ENCODE measurements around the gene RAB3A. TPM values are rescaled to one million over a fixed set of nuclear protein-coding genes. Genes with fewer than 3 reads are reported as not detected.

Gene RAB3A
- total RNA-seq, 1 experiment from 2014 or later = 10.6 TPM

DNA sequence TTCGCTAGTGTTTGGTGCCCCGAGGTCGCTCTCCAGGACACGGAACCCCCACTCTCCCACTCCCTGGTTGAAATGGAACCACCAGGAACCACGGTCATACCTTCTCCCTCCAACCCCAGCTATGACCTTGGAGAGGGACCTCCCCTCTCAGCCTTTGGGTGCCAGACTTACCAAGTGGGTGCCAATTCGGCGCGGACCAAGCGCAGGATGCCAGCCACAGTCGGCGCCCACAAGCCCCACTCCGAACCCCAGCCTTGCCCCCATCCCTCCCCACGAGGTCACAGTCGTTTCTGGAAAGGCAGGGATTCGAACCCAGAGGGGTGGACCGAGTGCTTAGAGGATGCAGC is 21.5 kb upstream of the RAB3A start:
- intact Hi-C loops (cut with micrococcal nuclease) = no loop called here
- Histone ChIP-seq H2AFZ (ENCODE audit: low read depth, low read length, poor library complexity, severe bottlenecking) (no peak overlapping the region), H3K79me2 (ENCODE audit: insufficient read depth, low read length) (no peaks in the 10 kb centered on the region), H3K27ac (ENCODE audit: low read depth, low read length) (no peak overlapping the region; the same call in 1 of the 2 replicates), H3K4me1 (ENCODE audit: control insufficient read depth in 1 of 2, insufficient read depth in 2 of 2, low read length in 2 of 2) (peaks cover 17 to 26% of the 10 kb centered on the region in 2 experiments), H3K9me3 (ENCODE audit: control insufficient read depth in 1 of 2, insufficient read depth in 1 of 2, low read depth in 1 of 2, low read length in 2 of 2) (no peaks in the 10 kb centered on the region), H3K4me3 (replicated peaks in 1 of 2; ENCODE audit: low read depth in 1 of 2, low read length in 2 of 2) (no peak overlapping the region), H3K36me3 (ENCODE audit: control insufficient read depth in 1 of 2, insufficient read depth in 2 of 2, low read length in 2 of 2) (no peaks in the 10 kb centered on the region), H3K27me3 (ENCODE audit: insufficient read depth, low read length) (no peaks in the 10 kb centered on the region), H3K9ac (ENCODE audit: low read length) (peak overlapping the region; percentile 48; the same call in 1 of the 2 replicates), H4K20me1 (ENCODE audit: insufficient read depth) (no peaks in the 10 kb centered on the region), H3K4me2 (ENCODE audit: low read length) (peak overlapping the region; percentile 91), H3K9me2 (ENCODE audit: insufficient read depth) (no peaks in the 10 kb centered on the region)
- ChIA-PET POLR2A (no interaction called here), CTCF (interaction anchor here (1.4 to 2.0 kb wide), 2 partner anchors 27 to 31 kb away, joined by 5 to 17 read pairs; no protein-coding TSS in a partner anchor), RAD21 (ENCODE audit: low non-redundant PET in 1 of 2, low total read pairs in 2 of 2, uncharacterized antibody in 2 of 2, unreplicated experiment in 2 of 2) (no interaction called here)
- ATAC-seq (no peak), DNase-seq (ENCODE audit: low read depth, low spot score) (no peak)
- TF ChIP-seq YY1 (IDR thresholded peaks at IDR 0.05; ENCODE audit: extremely low read depth, insufficient replicate concordance, low read depth, low read length) = no peak
- TF ChIP-seq RAD21 (IDR thresholded peaks at IDR 0.05; ENCODE audit: low read depth) = no peak
- TF ChIP-seq SRF (IDR thresholded peaks at IDR 0.05; ENCODE audit: low read depth) = no peak
- no peak for TF ChIP-seq SP1 (IDR thresholded peaks at IDR 0.05; ENCODE audit: low read depth)
- BruUV-seq (replicated peaks) = no TSS peak

DNA sequence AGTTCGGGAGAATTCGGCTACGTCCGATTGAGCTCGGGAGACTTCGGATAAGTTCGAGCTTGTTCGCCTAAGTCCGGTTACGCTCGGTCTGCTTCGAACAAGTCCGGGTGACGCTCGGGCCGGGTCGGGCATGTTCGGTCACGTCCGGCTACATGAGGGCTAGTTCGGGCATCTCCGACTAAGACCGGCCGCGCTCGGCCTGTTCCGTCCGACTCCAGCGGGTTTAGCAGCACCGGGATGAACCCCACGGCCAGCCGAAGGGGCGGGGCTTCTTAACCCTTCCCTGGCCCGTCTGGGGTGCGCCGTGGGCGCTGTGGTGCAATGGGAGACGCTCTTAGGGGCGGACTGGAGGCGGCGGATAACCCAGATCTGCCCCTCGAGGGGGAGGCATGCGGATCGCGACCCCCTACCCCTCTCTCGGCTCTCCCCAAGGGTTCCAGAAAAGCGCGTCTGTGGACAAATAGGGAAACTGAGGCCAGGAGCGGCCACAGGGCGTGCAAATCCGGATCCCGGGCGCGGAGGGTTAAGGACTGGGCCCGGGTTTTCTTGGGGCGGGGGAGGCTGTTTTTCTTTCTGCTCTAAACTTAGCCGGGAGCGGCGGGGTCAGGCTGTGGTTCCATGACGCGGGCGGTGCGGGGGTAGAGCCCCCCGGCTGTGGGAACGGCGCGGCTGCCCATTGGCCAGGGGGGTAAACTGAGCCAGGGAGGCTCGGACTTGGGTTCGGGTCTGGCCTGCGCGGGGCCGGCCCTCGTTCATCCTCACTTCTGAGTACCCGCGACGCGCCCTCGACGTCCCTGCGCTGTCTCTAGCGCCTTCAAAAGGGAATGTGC is 20.9 kb upstream of the RAB3A start:
- no TSS peak for BruUV-seq (replicated peaks)
- peaks cover 18 to 30% of the 10 kb centered on the region in 2 experiments for H3K4me1 ChIP-seq (ENCODE audit: control insufficient read depth in 1 of 2, insufficient read depth in 2 of 2, low read length in 2 of 2)
- TF ChIP-seq CBX3 (IDR thresholded peaks at IDR 0.05; ENCODE audit: low read depth) (no peak), FOSL1 (IDR thresholded peaks at IDR 0.05; ENCODE audit: low read depth) (no peak), EZH2phosphoT487 (IDR thresholded peaks at IDR 0.05; ENCODE audit: borderline replicate concordance) (no peak), ZFX (IDR thresholded peaks at IDR 0.05) (no peak), SRF (IDR thresholded peaks at IDR 0.05; ENCODE audit: low read depth) (no peak)
- TF ChIP-seq, protein P1, sequence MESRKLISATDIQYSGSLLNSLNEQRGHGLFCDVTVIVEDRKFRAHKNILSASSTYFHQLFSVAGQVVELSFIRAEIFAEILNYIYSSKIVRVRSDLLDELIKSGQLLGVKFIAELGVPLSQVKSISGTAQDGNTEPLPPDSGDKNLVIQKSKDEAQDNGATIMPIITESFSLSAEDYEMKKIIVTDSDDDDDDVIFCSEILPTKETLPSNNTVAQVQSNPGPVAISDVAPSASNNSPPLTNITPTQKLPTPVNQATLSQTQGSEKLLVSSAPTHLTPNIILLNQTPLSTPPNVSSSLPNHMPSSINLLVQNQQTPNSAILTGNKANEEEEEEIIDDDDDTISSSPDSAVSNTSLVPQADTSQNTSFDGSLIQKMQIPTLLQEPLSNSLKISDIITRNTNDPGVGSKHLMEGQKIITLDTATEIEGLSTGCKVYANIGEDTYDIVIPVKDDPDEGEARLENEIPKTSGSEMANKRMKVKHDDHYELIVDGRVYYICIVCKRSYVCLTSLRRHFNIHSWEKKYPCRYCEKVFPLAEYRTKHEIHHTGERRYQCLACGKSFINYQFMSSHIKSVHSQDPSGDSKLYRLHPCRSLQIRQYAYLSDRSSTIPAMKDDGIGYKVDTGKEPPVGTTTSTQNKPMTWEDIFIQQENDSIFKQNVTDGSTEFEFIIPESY (IDR thresholded peaks at IDR 0.05; ENCODE audit: extremely low read depth, insufficient replicate concordance, low read length) = no peak
- TF ChIP-seq, protein P2, sequence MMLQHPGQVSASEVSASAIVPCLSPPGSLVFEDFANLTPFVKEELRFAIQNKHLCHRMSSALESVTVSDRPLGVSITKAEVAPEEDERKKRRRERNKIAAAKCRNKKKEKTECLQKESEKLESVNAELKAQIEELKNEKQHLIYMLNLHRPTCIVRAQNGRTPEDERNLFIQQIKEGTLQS (IDR thresholded peaks at IDR 0.05) = no peak
- TF ChIP-seq, protein P3, sequence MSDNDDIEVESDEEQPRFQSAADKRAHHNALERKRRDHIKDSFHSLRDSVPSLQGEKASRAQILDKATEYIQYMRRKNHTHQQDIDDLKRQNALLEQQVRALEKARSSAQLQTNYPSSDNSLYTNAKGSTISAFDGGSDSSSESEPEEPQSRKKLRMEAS (IDR thresholded peaks at IDR 0.05) = no peak
- TF ChIP-seq, protein P4, sequence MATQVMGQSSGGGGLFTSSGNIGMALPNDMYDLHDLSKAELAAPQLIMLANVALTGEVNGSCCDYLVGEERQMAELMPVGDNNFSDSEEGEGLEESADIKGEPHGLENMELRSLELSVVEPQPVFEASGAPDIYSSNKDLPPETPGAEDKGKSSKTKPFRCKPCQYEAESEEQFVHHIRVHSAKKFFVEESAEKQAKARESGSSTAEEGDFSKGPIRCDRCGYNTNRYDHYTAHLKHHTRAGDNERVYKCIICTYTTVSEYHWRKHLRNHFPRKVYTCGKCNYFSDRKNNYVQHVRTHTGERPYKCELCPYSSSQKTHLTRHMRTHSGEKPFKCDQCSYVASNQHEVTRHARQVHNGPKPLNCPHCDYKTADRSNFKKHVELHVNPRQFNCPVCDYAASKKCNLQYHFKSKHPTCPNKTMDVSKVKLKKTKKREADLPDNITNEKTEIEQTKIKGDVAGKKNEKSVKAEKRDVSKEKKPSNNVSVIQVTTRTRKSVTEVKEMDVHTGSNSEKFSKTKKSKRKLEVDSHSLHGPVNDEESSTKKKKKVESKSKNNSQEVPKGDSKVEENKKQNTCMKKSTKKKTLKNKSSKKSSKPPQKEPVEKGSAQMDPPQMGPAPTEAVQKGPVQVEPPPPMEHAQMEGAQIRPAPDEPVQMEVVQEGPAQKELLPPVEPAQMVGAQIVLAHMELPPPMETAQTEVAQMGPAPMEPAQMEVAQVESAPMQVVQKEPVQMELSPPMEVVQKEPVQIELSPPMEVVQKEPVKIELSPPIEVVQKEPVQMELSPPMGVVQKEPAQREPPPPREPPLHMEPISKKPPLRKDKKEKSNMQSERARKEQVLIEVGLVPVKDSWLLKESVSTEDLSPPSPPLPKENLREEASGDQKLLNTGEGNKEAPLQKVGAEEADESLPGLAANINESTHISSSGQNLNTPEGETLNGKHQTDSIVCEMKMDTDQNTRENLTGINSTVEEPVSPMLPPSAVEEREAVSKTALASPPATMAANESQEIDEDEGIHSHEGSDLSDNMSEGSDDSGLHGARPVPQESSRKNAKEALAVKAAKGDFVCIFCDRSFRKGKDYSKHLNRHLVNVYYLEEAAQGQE (IDR thresholded peaks at IDR 0.05; ENCODE audit: low read depth) = no peak

More for the DNA sequence above, 20.9 kb upstream of the RAB3A start:
- Histone ChIP-seq H3K36me3 (ENCODE audit: control insufficient read depth in 1 of 2, insufficient read depth in 2 of 2, low read length in 2 of 2) (no peaks in the 10 kb centered on the region), H3K9ac (ENCODE audit: low read length) (peak overlapping the region; percentile 48; the same call in 1 of the 2 replicates), H3K79me2 (ENCODE audit: insufficient read depth, low read length) (no peaks in the 10 kb centered on the region), H3K27me3 (ENCODE audit: insufficient read depth, low read length) (no peaks in the 10 kb centered on the region), H3K4me2 (ENCODE audit: low read length) (peak overlapping the region; percentile 91), H3K27ac (ENCODE audit: low read depth, low read length) (peak overlapping the region; percentile 72), H4K20me1 (ENCODE audit: insufficient read depth) (no peaks in the 10 kb centered on the region), H3K9me2 (ENCODE audit: insufficient read depth) (no peaks in the 10 kb centered on the region), H3K4me3 (replicated peaks in 1 of 2; ENCODE audit: low read depth in 1 of 2, low read length in 2 of 2) (peak overlapping the region; percentile 45 to 56), H2AFZ (ENCODE audit: low read depth, low read length, poor library complexity, severe bottlenecking) (no peak overlapping the region), H3K9me3 (ENCODE audit: control insufficient read depth in 1 of 2, insufficient read depth in 1 of 2, low read depth in 1 of 2, low read length in 2 of 2) (no peaks in the 10 kb centered on the region)
- ChIA-PET POLR2A (interaction anchor here (0.8 to 1.9 kb wide), 9 partner anchors 14 to 161 kb away, joined by 3 to 19 read pairs (median 5); partner anchors contain the start of genes GDF15, JUND, MPV17L2 and RAB3A), RAD21 (ENCODE audit: low non-redundant PET in 1 of 2, low total read pairs in 2 of 2, uncharacterized antibody in 2 of 2, unreplicated experiment in 2 of 2) (interaction anchor here (0.6 to 1.2 kb wide), 4 partner anchors 20 to 113 kb away, joined by 3 to 7 read pairs (median 4); partner anchors contain the start of gene RAB3A (in 1 of the 2)), CTCF (interaction anchor here (0.7 to 2.0 kb wide), 13 partner anchors 9 to 112 kb away, joined by 3 to 31 read pairs (median 4); partner anchors contain the start of genes IQCN and PIK3R2)
- DNase-seq (ENCODE audit: low read depth, low spot score) = peak; percentile 99
- ATAC-seq = peak; percentile 98
- intact Hi-C loops (cut with micrococcal nuclease) = no loop called here
